ENCODE results near the gene ACYP1. TPM values are rescaled to one million over a fixed set of nuclear protein-coding genes. Genes with fewer than 3 reads are reported as not detected.

ACYP1 gene
- total and polyA plus RNA-seq, 9 of the 15 experiments (the other 6 are each of a cell fraction or from before 2014, with no cell fraction given): 19.9 to 113 (median 52.3) TPM

DNA sequence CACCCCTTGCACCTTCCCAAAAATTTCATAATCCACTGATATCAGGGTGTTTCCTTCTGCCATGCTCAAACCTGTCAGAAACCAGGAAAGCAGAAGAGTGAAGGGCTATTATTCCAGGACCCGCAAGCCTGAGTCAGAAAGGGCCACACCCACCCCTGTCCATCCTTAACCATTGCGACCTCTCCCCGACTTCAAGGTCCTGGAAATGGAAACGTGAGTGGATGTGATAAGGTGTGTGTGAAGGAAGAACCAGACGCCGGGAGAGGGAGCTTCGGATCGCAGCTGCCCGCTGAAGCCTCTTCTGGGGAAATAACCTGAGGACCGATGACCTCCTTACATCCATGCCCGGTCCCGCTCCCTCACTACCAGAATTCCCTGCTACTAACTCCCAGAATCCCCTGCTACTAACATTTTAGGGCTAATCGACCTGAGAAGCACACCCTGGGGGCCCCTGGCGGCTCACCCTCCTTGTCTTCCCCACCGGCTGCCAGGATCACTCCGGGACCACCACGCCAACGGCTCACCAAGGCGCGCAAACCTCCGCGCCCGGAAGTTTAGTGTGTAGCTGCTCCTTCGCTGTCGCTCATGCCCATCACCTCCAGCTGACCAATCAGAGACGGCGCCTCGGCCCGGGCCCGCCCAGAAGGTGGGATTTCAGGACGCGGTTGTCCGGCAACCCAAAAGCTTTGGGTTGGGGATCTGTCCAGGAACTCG lies at the start of gene ACYP1 (continued):
- TF ChIP-seq, protein P1, sequence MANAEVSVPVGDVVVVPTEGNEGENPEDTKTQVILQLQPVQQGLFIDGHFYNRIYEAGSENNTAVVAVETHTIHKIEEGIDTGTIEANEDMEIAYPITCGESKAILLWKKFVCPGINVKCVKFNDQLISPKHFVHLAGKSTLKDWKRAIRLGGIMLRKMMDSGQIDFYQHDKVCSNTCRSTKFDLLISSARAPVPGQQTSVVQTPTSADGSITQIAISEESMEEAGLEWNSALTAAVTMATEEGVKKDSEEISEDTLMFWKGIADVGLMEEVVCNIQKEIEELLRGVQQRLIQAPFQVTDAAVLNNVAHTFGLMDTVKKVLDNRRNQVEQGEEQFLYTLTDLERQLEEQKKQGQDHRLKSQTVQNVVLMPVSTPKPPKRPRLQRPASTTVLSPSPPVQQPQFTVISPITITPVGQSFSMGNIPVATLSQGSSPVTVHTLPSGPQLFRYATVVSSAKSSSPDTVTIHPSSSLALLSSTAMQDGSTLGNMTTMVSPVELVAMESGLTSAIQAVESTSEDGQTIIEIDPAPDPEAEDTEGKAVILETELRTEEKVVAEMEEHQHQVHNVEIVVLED (CRISPR knock-in tag; IDR thresholded peaks at IDR 0.05): no peak
- TF ChIP-seq, protein P2, sequence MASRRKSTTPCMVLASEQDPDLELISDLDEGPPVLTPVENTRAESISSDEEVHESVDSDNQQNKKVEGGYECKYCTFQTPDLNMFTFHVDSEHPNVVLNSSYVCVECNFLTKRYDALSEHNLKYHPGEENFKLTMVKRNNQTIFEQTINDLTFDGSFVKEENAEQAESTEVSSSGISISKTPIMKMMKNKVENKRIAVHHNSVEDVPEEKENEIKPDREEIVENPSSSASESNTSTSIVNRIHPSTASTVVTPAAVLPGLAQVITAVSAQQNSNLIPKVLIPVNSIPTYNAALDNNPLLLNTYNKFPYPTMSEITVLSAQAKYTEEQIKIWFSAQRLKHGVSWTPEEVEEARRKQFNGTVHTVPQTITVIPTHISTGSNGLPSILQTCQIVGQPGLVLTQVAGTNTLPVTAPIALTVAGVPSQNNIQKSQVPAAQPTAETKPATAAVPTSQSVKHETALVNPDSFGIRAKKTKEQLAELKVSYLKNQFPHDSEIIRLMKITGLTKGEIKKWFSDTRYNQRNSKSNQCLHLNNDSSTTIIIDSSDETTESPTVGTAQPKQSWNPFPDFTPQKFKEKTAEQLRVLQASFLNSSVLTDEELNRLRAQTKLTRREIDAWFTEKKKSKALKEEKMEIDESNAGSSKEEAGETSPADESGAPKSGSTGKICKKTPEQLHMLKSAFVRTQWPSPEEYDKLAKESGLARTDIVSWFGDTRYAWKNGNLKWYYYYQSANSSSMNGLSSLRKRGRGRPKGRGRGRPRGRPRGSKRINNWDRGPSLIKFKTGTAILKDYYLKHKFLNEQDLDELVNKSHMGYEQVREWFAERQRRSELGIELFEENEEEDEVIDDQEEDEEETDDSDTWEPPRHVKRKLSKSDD (conservative IDR thresholded peaks at IDR 0.05; ENCODE audit: low read length): no peak
- no peak for TF ChIP-seq KDM4B (IDR thresholded peaks at IDR 0.05; ENCODE audit: borderline replicate concordance in 2 of 2, low read depth in 1 of 2)
- TF ChIP-seq, protein P3, sequence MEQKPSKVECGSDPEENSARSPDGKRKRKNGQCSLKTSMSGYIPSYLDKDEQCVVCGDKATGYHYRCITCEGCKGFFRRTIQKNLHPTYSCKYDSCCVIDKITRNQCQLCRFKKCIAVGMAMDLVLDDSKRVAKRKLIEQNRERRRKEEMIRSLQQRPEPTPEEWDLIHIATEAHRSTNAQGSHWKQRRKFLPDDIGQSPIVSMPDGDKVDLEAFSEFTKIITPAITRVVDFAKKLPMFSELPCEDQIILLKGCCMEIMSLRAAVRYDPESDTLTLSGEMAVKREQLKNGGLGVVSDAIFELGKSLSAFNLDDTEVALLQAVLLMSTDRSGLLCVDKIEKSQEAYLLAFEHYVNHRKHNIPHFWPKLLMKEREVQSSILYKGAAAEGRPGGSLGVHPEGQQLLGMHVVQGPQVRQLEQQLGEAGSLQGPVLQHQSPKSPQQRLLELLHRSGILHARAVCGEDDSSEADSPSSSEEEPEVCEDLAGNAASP (IDR thresholded peaks at IDR 0.05): no peak
- no peak for TF ChIP-seq ZNF76 (CRISPR knock-in tag; IDR thresholded peaks at IDR 0.05; ENCODE audit: borderline replicate concordance)
- no peak for TF ChIP-seq CBX5 (IDR thresholded peaks at IDR 0.05; ENCODE audit: borderline replicate concordance, low read depth)
- TF ChIP-seq HEY1 (CRISPR knock-in tag; IDR thresholded peaks at IDR 0.05; ENCODE audit: borderline replicate concordance): no peak
- TF ChIP-seq, protein P4, sequence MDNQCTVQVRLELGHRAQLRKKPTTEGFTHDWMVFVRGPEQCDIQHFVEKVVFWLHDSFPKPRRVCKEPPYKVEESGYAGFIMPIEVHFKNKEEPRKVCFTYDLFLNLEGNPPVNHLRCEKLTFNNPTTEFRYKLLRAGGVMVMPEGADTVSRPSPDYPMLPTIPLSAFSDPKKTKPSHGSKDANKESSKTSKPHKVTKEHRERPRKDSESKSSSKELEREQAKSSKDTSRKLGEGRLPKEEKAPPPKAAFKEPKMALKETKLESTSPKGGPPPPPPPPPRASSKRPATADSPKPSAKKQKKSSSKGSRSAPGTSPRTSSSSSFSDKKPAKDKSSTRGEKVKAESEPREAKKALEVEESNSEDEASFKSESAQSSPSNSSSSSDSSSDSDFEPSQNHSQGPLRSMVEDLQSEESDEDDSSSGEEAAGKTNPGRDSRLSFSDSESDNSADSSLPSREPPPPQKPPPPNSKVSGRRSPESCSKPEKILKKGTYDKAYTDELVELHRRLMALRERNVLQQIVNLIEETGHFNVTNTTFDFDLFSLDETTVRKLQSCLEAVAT (IDR thresholded peaks at IDR 0.05): no peak
- TF ChIP-seq, protein P5, sequence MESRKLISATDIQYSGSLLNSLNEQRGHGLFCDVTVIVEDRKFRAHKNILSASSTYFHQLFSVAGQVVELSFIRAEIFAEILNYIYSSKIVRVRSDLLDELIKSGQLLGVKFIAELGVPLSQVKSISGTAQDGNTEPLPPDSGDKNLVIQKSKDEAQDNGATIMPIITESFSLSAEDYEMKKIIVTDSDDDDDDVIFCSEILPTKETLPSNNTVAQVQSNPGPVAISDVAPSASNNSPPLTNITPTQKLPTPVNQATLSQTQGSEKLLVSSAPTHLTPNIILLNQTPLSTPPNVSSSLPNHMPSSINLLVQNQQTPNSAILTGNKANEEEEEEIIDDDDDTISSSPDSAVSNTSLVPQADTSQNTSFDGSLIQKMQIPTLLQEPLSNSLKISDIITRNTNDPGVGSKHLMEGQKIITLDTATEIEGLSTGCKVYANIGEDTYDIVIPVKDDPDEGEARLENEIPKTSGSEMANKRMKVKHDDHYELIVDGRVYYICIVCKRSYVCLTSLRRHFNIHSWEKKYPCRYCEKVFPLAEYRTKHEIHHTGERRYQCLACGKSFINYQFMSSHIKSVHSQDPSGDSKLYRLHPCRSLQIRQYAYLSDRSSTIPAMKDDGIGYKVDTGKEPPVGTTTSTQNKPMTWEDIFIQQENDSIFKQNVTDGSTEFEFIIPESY (CRISPR knock-in tag; IDR thresholded peaks at IDR 0.05): no peak
- TF ChIP-seq, protein P6, sequence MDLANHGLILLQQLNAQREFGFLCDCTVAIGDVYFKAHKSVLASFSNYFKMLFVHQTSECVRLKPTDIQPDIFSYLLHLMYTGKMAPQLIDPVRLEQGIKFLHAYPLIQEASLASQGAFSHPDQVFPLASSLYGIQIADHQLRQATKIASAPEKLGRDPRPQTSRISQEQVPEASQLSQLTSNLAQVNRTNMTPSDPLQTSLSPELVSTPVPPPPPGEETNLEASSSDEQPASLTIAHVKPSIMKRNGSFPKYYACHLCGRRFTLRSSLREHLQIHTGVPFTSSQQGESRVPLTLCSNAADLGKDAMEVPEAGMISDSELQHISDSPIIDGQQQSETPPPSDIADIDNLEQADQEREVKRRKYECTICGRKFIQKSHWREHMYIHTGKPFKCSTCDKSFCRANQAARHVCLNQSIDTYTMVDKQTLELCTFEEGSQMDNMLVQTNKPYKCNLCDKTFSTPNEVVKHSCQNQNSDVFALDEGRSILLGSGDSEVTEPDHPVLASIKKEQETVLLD (IDR thresholded peaks at IDR 0.05): no peak
- no peak for TF ChIP-seq PCBP2 (IDR thresholded peaks at IDR 0.05; ENCODE audit: low read depth, low read length, poor library complexity, severe bottlenecking)
- no peak for TF ChIP-seq ZNF212 (CRISPR knock-in tag; IDR thresholded peaks at IDR 0.05)
- TF ChIP-seq ZNF134 (CRISPR knock-in tag; conservative IDR thresholded peaks at IDR 0.05): no peak
- TF ChIP-seq KHSRP (IDR thresholded peaks at IDR 0.05): no peak
